ENCODE results near the gene RFX8. TPM values are rescaled to one million over a fixed set of nuclear protein-coding genes. Genes with fewer than 3 reads are reported as not detected.
A peak's percentile ranks its signal among the peaks of the same experiment; 100 is the strongest.

Gene RFX8
- total RNA-seq, 1 experiment from 2014 or later, result not detected

DNA sequence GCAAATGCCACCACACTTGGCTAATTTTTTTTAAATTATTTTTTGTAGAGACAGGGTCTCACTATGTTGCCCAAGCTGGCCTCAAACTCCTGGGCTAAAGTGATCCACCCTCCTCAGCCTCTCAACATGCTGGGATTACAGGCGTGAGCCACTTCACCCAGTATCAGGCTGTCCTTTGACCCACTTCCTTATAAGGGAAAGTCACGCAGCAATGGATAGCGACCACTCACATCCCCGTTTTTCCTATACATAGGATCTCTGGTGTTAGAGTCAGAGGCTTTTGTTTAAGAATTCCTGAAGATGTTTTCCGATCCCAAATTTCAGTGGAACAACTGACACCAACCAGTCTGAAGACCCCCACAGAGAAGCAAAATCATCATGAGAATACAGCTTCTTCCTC is 41.4 kb upstream of the RFX8 start:
- Mint-ChIP-seq H3K27me3 (ENCODE audit: insufficient read depth, unreplicated experiment) (no peaks in the 10 kb centered on the region), H3K36me3 (ENCODE audit: insufficient read depth, unreplicated experiment) (no peaks in the 10 kb centered on the region), H3K9me3 (ENCODE audit: unreplicated experiment) (peaks cover 4% of the 10 kb centered on the region), H3K27ac (ENCODE audit: low read depth, unreplicated experiment) (peak overlapping the region; percentile 14), H3K4me3 (ENCODE audit: unreplicated experiment) (no peak overlapping the region), H3K4me1 (ENCODE audit: insufficient read depth, unreplicated experiment) (peaks cover 25% of the 10 kb centered on the region)
- DNase-seq (ENCODE audit: unreplicated experiment), result no peak
- TF ChIP-seq, protein P1, sequence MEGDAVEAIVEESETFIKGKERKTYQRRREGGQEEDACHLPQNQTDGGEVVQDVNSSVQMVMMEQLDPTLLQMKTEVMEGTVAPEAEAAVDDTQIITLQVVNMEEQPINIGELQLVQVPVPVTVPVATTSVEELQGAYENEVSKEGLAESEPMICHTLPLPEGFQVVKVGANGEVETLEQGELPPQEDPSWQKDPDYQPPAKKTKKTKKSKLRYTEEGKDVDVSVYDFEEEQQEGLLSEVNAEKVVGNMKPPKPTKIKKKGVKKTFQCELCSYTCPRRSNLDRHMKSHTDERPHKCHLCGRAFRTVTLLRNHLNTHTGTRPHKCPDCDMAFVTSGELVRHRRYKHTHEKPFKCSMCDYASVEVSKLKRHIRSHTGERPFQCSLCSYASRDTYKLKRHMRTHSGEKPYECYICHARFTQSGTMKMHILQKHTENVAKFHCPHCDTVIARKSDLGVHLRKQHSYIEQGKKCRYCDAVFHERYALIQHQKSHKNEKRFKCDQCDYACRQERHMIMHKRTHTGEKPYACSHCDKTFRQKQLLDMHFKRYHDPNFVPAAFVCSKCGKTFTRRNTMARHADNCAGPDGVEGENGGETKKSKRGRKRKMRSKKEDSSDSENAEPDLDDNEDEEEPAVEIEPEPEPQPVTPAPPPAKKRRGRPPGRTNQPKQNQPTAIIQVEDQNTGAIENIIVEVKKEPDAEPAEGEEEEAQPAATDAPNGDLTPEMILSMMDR (IDR thresholded peaks at IDR 0.05; ENCODE audit: unreplicated experiment), result no peak
- ChIA-PET CTCF (interaction anchor here (0.7 to 1.1 kb wide), 2 partner anchors 21 to 65 kb away, joined by 3 read pairs; no protein-coding TSS in a partner anchor), POLR2A (interaction anchor here (2.4 kb wide), 1 partner anchor 310 kb away, joined by 10 read pairs; no protein-coding TSS in a partner anchor)
- BruUV-seq (replicated peaks), result no TSS peak
- intact Hi-C loops (cut with micrococcal nuclease), result loop anchor here (2.0 to 5.0 kb wide), 2 partner anchors 98 to 174 kb away; no protein-coding TSS in a partner anchor

DNA sequence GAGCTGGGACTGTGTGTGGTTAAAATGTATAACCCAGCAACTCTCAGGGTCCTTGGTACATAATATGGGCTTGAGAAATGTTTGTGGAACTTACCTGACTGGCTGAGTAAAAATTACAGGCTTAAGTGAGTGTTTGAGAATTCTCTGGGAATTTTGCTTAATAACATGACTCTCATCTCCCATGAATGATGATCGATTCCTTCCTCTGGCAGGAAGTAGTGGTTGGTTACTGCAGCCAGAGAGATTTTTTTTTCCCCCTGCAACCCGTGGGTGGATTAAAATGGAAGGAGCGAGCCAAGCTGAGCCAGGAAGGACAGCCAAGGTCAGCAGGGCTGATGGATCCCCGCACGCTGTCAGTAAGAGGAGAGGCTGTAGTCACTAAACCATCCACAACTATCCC is 40.6 kb upstream of the RFX8 start:
- intact Hi-C loops (cut with micrococcal nuclease), result loop anchor here (5.0 kb wide), 1 partner anchor 173 kb away; no protein-coding TSS in a partner anchor
- POLR2A ChIA-PET, result no interaction called here
- TF ChIP-seq, protein P1 (IDR thresholded peaks at IDR 0.05; ENCODE audit: unreplicated experiment), result no peak
- H3K27ac Mint-ChIP-seq (ENCODE audit: low read depth, unreplicated experiment), result no peak overlapping the region
- H3K27me3 Mint-ChIP-seq (ENCODE audit: insufficient read depth, unreplicated experiment), result no peaks in the 10 kb centered on the region
- H3K4me1 Mint-ChIP-seq (ENCODE audit: insufficient read depth, unreplicated experiment), result peaks cover 24% of the 10 kb centered on the region
- H3K36me3 Mint-ChIP-seq (ENCODE audit: insufficient read depth, unreplicated experiment), result no peaks in the 10 kb centered on the region
- peaks cover 4% of the 10 kb centered on the region for H3K9me3 Mint-ChIP-seq (ENCODE audit: unreplicated experiment)
- H3K4me3 Mint-ChIP-seq (ENCODE audit: unreplicated experiment), result no peak overlapping the region
- peak; percentile 24 for DNase-seq (ENCODE audit: unreplicated experiment)
- CTCF ChIA-PET, result interaction anchor here (0.5 to 1.1 kb wide), 3 partner anchors 20 to 173 kb away, joined by 3 to 4 read pairs (median 3); no protein-coding TSS in a partner anchor
- BruUV-seq (replicated peaks), result no TSS peak

DNA sequence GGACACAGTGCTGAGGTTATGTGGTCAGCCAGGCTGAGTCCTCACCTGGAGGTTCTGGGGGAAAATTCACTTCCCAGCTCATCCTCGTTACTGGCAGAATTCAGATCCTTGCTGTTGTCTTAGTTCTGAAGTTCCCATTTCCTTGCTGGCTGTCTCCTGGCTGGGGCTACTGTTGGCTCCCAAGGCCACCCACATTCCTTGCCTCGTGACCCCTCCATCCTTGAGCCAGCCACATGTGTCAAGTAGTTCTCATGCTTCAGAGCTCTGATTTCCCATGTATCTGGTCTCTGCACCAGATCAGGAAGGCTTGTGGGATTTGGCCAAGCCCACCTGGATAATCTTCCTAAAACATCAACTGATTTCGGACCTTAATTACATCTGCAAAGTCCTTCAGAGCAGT is 38.1 kb upstream of the RFX8 start:
- TF ChIP-seq, protein P1 (IDR thresholded peaks at IDR 0.05; ENCODE audit: unreplicated experiment), result no peak
- ChIA-PET CTCF (interaction anchor here (0.6 to 0.8 kb wide), 4 partner anchors 13 to 309 kb away, joined by 3 read pairs; no protein-coding TSS in a partner anchor), POLR2A (interaction anchor here (0.6 to 1.0 kb wide), 3 partner anchors 10 to 23 kb away, joined by 3 read pairs; no protein-coding TSS in a partner anchor)
- Mint-ChIP-seq H3K27ac (ENCODE audit: low read depth, unreplicated experiment) (no peak overlapping the region), H3K4me3 (ENCODE audit: unreplicated experiment) (no peak overlapping the region), H3K27me3 (ENCODE audit: insufficient read depth, unreplicated experiment) (no peaks in the 10 kb centered on the region), H3K36me3 (ENCODE audit: insufficient read depth, unreplicated experiment) (no peaks in the 10 kb centered on the region), H3K4me1 (ENCODE audit: insufficient read depth, unreplicated experiment) (peaks cover 15% of the 10 kb centered on the region), H3K9me3 (ENCODE audit: unreplicated experiment) (peaks cover 4% of the 10 kb centered on the region)
- intact Hi-C loops (cut with micrococcal nuclease), result no loop called here
- DNase-seq (ENCODE audit: unreplicated experiment), result no peak
- no TSS peak for BruUV-seq (replicated peaks)

GRCh38 chr2:101511381-101511780 is 36.5 kb upstream of the RFX8 start:
- Mint-ChIP-seq H3K9me3 (ENCODE audit: unreplicated experiment) (no peaks in the 10 kb centered on the region), H3K36me3 (ENCODE audit: insufficient read depth, unreplicated experiment) (no peaks in the 10 kb centered on the region), H3K27me3 (ENCODE audit: insufficient read depth, unreplicated experiment) (no peaks in the 10 kb centered on the region), H3K4me1 (ENCODE audit: insufficient read depth, unreplicated experiment) (no peaks in the 10 kb centered on the region), H3K27ac (ENCODE audit: low read depth, unreplicated experiment) (no peak overlapping the region), H3K4me3 (ENCODE audit: unreplicated experiment) (no peak overlapping the region)
- no peak for DNase-seq (ENCODE audit: unreplicated experiment)
- ChIA-PET POLR2A (no interaction called here), CTCF (no interaction called here)
- intact Hi-C loops (cut with micrococcal nuclease), result no loop called here
- no TSS peak for BruUV-seq (replicated peaks)
- TF ChIP-seq, protein P1 (IDR thresholded peaks at IDR 0.05; ENCODE audit: unreplicated experiment), result no peak

All from MCF 10A (cell line).